Motor neuron (in vitro differentiated cells): Measurements from ENCODE around the gene GNAS-AS1. TPM values are rescaled to one million over a fixed set of nuclear protein-coding genes. Genes with fewer than 3 reads are reported as not detected.

Experiments
- ATAC-seq, 8 experiments: fragments of 200-7000 bp; cut with Tn5 transposase; replicated peaks in 6 of 8; 2 replicates each; pipeline ENCODE4 v1.8.0; 2021; ENCODE audit warnings: mild to moderate bottlenecking in 8 of 8, moderate library complexity in 8 of 8
- H3K27ac ChIP-seq, 2 donors: fragments of 250-450 bp; sonication (Bioruptor Pico); 2 replicates each; pipeline ENCODE4 v1.9.0; 2021; ENCODE audit warnings: antibody characterized with exemption in 2 of 2, mild to moderate bottlenecking in 2 of 2, moderate library complexity in 1 of 2
- H3K4me1 ChIP-seq, 2 donors: fragments of 250-450 bp; sonication (Bioruptor Pico); replicated peaks in 1 of 2; 2 replicates each; pipeline ENCODE4 v1.6.1; 2021; ENCODE audit warnings: antibody characterized with exemption in 2 of 2, mild to moderate bottlenecking in 2 of 2, moderate library complexity in 1 of 2
- H3K4me3 ChIP-seq, 5 donors: fragments of 250-450 bp; sonication (Bioruptor Pico); 2 replicates each; pipeline ENCODE4 v1.9.0; 2021; ENCODE audit warnings: antibody characterized with exemption in 5 of 5, mild to moderate bottlenecking in 5 of 5, moderate library complexity in 4 of 5
- WGBS, 10 experiments: fragments of 450-650 bp; shearing (Covaris generic); methylation state at CpG; one replicate each; pipeline ENCODE4 v1.0.0; 2022; 5-methylcytosine and 5-hydroxymethylcytosine counted together
- in situ Hi-C, 9 experiments: fragments of 400-800 bp; cut with MboI; loops; one replicate each; pipeline ENCODE4 v1.15.0; 2021; ENCODE audit warnings: low sequenced_read_pairs in 9 of 9, low pct_unique_long_range_greater_than_20kb in 2 of 9; ENCODE audit not compliant: unreplicated experiment in 9 of 9
- total RNA-seq, 8 experiments: library from RNA; unstranded; fragments of 300-600 nt; gene quantifications; 2 replicates each; pipeline versions ENCODE4 v1.2.3 to v1.2.4, GENCODE V29; 2022

The GNAS-AS1 gene
- total RNA-seq, 8 experiments from 2014 or later, result 0.50 to 5.0 (median 2.3) TPM

GRCh38 chr20:58853976-58854637 lies 3.4 kb upstream of the GNAS-AS1 start:
- no peak overlapping the region for H3K27ac ChIP-seq
- no peak for ATAC-seq
- H3K4me3 ChIP-seq, result peak overlapping the region; percentile 13 to 30 (median 23)
- H3K4me1 ChIP-seq, result peaks cover 3 to 4% of the 10 kb centered on the region in 2 donors
- in situ Hi-C loops, result loop anchor here (25.0 kb wide), 6 partner anchors 192 to 617 kb away; partner anchors contain the start of genes ANKRD60 (in 2 of the 9) and STX16 (in 1 of the 9)
- 40 to 80% (median 72%) methylated on average over 1 to 22 of the region's 63 CpGs; no CpG with 5 or more reads in 5 of the 10 experiments for WGBS, 10 experiments

- in situ Hi-C loops, result loop anchor here (25.0 kb wide), 6 partner anchors 191 to 616 kb away; partner anchors contain the start of genes ANKRD60 (in 2 of the 9) and STX16 (in 1 of the 9)
- Histone ChIP-seq H3K4me1 (peaks cover 4 to 7% of the 10 kb centered on the region in 2 donors), H3K27ac (no peak overlapping the region), H3K4me3 (peak overlapping the region in 1 of 5 donors; percentile 24)
- 30 to 89% (median 58%) methylated on average over 1 to 3 of the region's 6 CpGs; no CpG with 5 or more reads in 5 of the 10 experiments for WGBS, 10 experiments
- no peak for ATAC-seq
These were observed 2.8 kb upstream of the GNAS-AS1 start for GRCh38 chr20:58853466-58853865.

GRCh38 chr20:58852543-58853271 lies 2.0 kb upstream of the GNAS-AS1 start, which contains the start of gene GNAS:
TSS of gene GNAS (plus strand) at chr20:58852716.
- in situ Hi-C loops, result loop anchor here (25.0 kb wide), 6 partner anchors 190 to 615 kb away; partner anchors contain the start of genes ANKRD60 (in 2 of the 9) and STX16 (in 1 of the 9)
- H3K4me1 ChIP-seq, result peaks cover 4 to 7% of the 10 kb centered on the region in 2 donors
- 14 to 74% (median 43%) methylated on average over 2 to 13 of the region's 35 CpGs; no CpG with 5 or more reads in 3 of the 10 experiments for WGBS, 10 experiments
- H3K4me3 ChIP-seq, result peak within 1 kb of the TSS; percentile 27 to 91 (median 54)
- ATAC-seq, result peak; percentile 44 to 72 (median 52)
- H3K27ac ChIP-seq, result no peak within 1 kb of the TSS

GRCh38 chr20:58851969-58852458 lies 1.3 kb upstream of the GNAS-AS1 start:
- ATAC-seq, result peak in 1 of 8 experiments; percentile 1
- H3K4me3 ChIP-seq, result peak overlapping the region; percentile 27 to 91 (median 54)
- WGBS, 10 experiments, result 0 to 53% (median 21%) methylated on average over 1 to 15 of the region's 23 CpGs; no CpG with 5 or more reads in 5 of the 10 experiments
- H3K27ac ChIP-seq, result no peak overlapping the region
- peaks cover 4 to 7% of the 10 kb centered on the region in 2 donors for H3K4me1 ChIP-seq
- in situ Hi-C loops, result loop anchor here (25.0 kb wide), 6 partner anchors 190 to 615 kb away; partner anchors contain the start of genes ANKRD60 (in 2 of the 9) and STX16 (in 1 of the 9)

- peak in 6 of 8 experiments; percentile 7 to 29 (median 14) for ATAC-seq
- peak overlapping the region; percentile 54 to 91 (median 56) for H3K4me3 ChIP-seq
- 36 to 59% (median 46%) methylated on average over 3 to 29 of the region's 41 CpGs; no CpG with 5 or more reads in 6 of the 10 experiments for WGBS, 10 experiments
- in situ Hi-C loops, result loop anchor here (25.0 kb wide), 6 partner anchors 189 to 614 kb away; partner anchors contain the start of genes ANKRD60 (in 2 of the 9) and STX16 (in 1 of the 9)
- H3K4me1 ChIP-seq, result peaks cover 4 to 7% of the 10 kb centered on the region in 2 donors
- no peak overlapping the region for H3K27ac ChIP-seq
These were observed 693 bp upstream of the GNAS-AS1 start for GRCh38 chr20:58851221-58851968.

- no peak for ATAC-seq
- Histone ChIP-seq H3K27ac (no peak overlapping the region), H3K4me1 (peaks cover 4 to 7% of the 10 kb centered on the region in 2 donors), H3K4me3 (no peak overlapping the region)
- in situ Hi-C loops, result loop anchor here in 5 of 9 experiments (25.0 kb wide), 3 partner anchors 160 to 610 kb away; partner anchors contain the start of genes ANKRD60 (in 3 of the 5) and NPEPL1 (in 1 of the 5)
- WGBS, 10 experiments, result 24 to 79% (median 48%) methylated on average over 2 of the region's 2 CpGs; no CpG with 5 or more reads in 4 of the 10 experiments
These were observed 3.2 kb downstream of the GNAS-AS1 start for GRCh38 chr20:58847463-58847862.

GRCh38 chr20:58845706-58846105 lies 5.0 kb downstream of the GNAS-AS1 start:
- Histone ChIP-seq H3K4me3 (no peak overlapping the region), H3K27ac (no peak overlapping the region), H3K4me1 (peaks cover 4% of the 10 kb centered on the region in 2 donors)
- ATAC-seq, result no peak
- WGBS, 10 experiments, result 6 to 100% (median 74%) methylated on average over 1 to 3 of the region's 3 CpGs; no CpG with 5 or more reads in 2 of the 10 experiments
- in situ Hi-C loops, result loop anchor here in 5 of 9 experiments (25.0 kb wide), 3 partner anchors 158 to 608 kb away; partner anchors contain the start of genes ANKRD60 (in 3 of the 5) and NPEPL1 (in 1 of the 5)

GRCh38 chr20:58843128-58843556 lies 7.6 kb downstream of the GNAS-AS1 start:
- 12 to 40% methylated on average over 1 to 3 of the region's 6 CpGs; no CpG with 5 or more reads in 8 of the 10 experiments for WGBS, 10 experiments
- no peak for ATAC-seq
- Histone ChIP-seq H3K27ac (no peak overlapping the region), H3K4me3 (no peak overlapping the region), H3K4me1 (peaks cover 0 to 3% of the 10 kb centered on the region in 2 donors)
- in situ Hi-C loops, result loop anchor here in 5 of 9 experiments (25.0 kb wide), 3 partner anchors 156 to 606 kb away; partner anchors contain the start of genes ANKRD60 (in 3 of the 5) and NPEPL1 (in 1 of the 5)

GRCh38 chr20:58842276-58842675 lies 8.4 kb downstream of the GNAS-AS1 start:
- Histone ChIP-seq H3K4me3 (no peak overlapping the region), H3K4me1 (peaks cover 0 to 3% of the 10 kb centered on the region in 2 donors), H3K27ac (no peak overlapping the region)
- in situ Hi-C loops, result loop anchor here in 5 of 9 experiments (25.0 kb wide), 3 partner anchors 155 to 605 kb away; partner anchors contain the start of genes ANKRD60 (in 3 of the 5) and NPEPL1 (in 1 of the 5)
- 37 to 77% (median 59%) methylated on average over 1 to 19 of the region's 20 CpGs; no CpG with 5 or more reads in 1 of the 10 experiments for WGBS, 10 experiments
- no peak for ATAC-seq

- Histone ChIP-seq H3K4me1 (peaks cover 0 to 4% of the 10 kb centered on the region in 2 donors), H3K4me3 (no peak overlapping the region), H3K27ac (no peak overlapping the region)
- in situ Hi-C loops, result loop anchor here in 5 of 9 experiments (25.0 kb wide), 3 partner anchors 154 to 604 kb away; partner anchors contain the start of genes ANKRD60 (in 3 of the 5) and NPEPL1 (in 1 of the 5)
- WGBS, 10 experiments, result 33 to 96% (median 46%) methylated on average over 1 to 25 of the region's 58 CpGs; no CpG with 5 or more reads in 2 of the 10 experiments
- peak in 1 of 8 experiments; percentile 29 for ATAC-seq
These were observed 9.0 kb downstream of the GNAS-AS1 start for GRCh38 chr20:58841539-58842264.
